ENCODE results near the gene TAS1R3.

TAS1R3 gene

DNA sequence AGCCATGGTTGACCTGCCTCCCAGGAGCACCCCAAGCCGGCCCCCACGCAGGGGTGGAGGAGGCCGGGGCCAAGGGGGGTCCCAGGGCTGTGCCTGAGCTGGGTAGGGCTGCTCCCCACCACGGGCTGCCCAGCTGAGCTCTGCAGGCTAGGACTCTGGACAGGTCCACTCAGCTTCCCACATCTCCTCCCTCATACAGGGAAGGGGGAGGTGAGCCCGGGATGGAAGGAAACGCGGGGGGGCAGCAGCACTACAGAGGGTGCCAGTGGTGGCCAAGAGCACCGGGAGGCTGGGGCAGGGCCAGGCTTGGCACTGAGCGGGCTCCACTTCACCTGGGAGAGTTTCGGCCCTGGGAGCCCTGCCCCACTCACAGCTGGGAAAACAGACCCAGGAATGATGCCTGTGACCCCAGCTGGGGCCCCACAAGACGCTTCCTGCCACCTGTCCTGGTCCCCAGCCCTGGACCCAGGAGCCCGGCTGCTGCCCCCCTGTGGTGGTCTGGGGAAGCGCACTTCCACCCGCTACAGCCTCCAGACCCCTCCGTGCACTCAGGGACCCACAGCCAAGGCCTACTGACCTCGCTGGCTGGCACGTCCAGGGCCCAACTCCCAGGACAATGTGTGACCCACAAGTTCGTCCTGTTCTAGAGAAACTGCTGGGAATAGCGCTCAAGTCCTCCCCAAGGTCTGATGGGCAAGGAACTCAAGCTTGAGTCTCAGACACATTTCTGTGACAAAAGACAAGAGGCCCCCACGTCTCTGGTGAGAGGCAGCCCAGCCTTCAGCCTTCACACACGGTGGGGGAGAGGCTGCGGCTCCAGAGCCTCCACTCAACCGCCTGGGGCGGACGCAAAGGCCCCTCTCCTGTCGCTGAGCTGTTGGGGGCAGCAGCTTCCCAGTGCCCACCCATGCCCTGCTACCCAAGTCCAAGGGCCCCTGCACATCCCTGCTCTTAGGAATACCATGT, 40.9 kb downstream of the TAS1R3 start:
- DNase-seq, result peak; percentile 68 to 73

GRCh38 chr1:1373051-1373814, 42.2 kb downstream of the TAS1R3 start:
- DNase-seq, result no peak

DNA sequence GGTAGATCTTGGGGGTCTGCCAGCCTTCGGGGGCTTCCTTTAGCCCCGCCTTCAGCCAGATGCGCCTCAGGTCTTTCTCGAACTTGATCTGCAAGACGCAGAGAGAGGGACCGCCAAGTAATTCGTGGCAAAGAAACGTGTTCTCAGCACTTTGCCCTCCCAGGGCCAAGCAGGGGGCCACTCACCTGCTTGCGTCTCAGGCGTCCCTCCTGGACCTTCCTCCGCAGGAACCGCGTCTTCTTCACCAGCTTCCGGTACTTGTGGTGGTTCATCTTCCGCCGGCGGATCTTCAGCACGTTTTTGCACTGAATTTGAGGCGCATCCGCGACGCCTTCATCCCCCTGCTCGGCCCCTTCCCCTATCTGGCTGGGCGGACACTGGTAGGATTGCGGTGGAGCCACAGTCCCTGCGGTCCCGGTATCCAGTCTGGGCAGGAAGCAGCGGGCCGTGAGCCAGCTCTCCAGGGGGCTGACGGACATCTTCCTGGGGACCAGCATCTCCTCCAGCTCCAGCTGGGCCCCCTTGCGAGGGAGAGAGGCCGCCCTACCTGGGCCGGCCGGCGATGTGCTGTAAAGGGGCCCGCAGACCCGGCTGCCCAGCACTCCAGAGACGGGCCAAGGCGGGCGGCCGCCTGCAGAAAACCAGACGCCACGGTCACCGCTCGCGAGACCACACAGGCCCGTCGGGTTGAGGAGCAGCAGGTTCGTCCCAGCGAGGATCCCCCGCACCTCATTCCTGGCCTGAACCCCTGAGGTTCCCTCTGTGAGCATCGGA, 42.9 kb downstream of the TAS1R3 start:
- DNase-seq, result no peak

DNA sequence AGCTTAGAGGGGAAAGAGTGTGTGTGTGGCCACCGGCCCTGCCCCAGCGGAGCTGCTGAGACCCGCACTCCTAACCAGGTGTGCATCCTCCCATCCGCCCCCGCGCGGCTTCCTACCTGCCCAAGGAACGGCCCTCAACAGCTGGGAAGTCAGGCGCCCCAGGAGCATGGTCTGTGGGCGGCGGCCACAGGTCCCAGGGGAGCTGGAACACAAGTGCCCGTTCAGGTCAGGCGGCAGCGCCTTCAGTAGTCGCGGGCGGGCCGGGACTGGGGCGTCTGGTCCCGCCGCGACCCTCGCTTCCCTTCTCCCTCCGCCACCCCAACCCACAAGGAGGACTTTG, 43.5 kb downstream of the TAS1R3 start:
- DNase-seq, result no peak

- DNase-seq, result peak; percentile 91 to 95
These were observed 44.0 kb downstream of the TAS1R3 start, which contains the start of gene AURKAIP1 for GRCh38 chr1:1374929-1375662. Gene AURKAIP1, minus strand, starts transcription at chr1:1375207. Its CDS starts 451 bp downstream, at chr1:1374756.

DNA sequence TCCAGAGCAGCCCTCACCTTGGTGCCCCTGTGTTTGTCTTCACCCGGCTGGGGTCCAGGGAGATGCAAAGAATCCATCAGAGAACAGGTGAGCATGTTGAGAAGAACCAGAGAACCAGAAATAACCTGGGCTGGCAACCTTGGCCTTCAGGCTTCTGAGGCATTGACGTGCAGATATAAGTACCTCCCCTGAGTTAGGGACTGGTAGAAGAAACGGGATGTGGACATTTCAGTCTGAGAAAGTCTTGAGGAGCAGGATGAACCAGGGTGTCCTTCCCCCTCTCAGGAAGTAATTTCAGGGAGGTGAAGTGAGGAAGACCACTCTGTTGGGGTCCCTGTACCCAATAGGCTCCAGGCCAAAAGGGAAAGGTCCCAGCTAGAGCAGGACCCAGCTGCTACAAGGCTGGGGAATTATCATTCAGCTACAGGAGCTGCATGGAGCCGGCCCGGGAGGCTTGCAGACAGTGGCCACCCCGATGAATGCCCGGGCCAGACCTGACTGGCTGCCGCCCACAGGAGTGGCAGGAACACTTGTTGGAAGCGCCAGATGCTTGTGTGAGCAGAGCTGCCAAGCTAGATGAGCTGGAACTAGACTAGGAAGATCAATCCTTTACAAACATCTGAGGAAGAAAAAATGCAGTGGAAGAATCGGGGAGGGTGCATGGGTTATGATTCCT, 45.6 kb downstream of the TAS1R3 start:
- DNase-seq, result no peak

GRCh38 chr1:1377540-1378205, 46.6 kb downstream of the TAS1R3 start:
- no peak for DNase-seq

GRCh38 chr1:1380860-1381259, 49.8 kb downstream of the TAS1R3 start:
- no peak for DNase-seq

GRCh38 chr1:1381294-1381693, 50.2 kb downstream of the TAS1R3 start:
- DNase-seq, result no peak
